GM19240 (cell line): Measurements from ENCODE around the gene TMEM132E.

Experiments used
- DNase-seq: peaks from one replicate; pipeline ENCODE4 v3.0.0; 2011; ENCODE audit warnings: low spot score; ENCODE audit not compliant: insufficient read length

The TMEM132E gene

GRCh38 chr17:34567691-34568465, 11.5 kb upstream of the TMEM132E start:
- no peak for DNase-seq

- no peak for DNase-seq
These were observed 10.4 kb upstream of the TMEM132E start for GRCh38 chr17:34568953-34569352.

GRCh38 chr17:34569591-34569990, 9.8 kb upstream of the TMEM132E start:
- no peak for DNase-seq

GRCh38 chr17:34570506-34570905, 8.9 kb upstream of the TMEM132E start:
- DNase-seq = no peak

- DNase-seq = no peak
These were observed 7.8 kb upstream of the TMEM132E start for GRCh38 chr17:34571428-34572130.

- DNase-seq = no peak
These were observed 6.9 kb upstream of the TMEM132E start for GRCh38 chr17:34572483-34572882.

GRCh38 chr17:34575182-34575581, 4.2 kb upstream of the TMEM132E start:
- DNase-seq = no peak

GRCh38 chr17:34578016-34578415, 1.4 kb upstream of the TMEM132E start:
- no peak for DNase-seq

- DNase-seq = no peak
These were observed 746 bp upstream of the TMEM132E start for GRCh38 chr17:34578656-34579016.

GRCh38 chr17:34579979-34580684, 750 bp downstream of the TMEM132E start:
- DNase-seq = no peak

- DNase-seq = no peak
These were observed 1.5 kb downstream of the TMEM132E start for GRCh38 chr17:34580685-34581445.

GRCh38 chr17:34581446-34582184, 2.2 kb downstream of the TMEM132E start:
- no peak for DNase-seq

- no peak for DNase-seq
These were observed 3.0 kb downstream of the TMEM132E start for GRCh38 chr17:34582185-34582900.

- no peak for DNase-seq
These were observed 3.5 kb downstream of the TMEM132E start for GRCh38 chr17:34582901-34583245.

- DNase-seq = no peak
These were observed 5.5 kb downstream of the TMEM132E start for GRCh38 chr17:34584805-34585416.

- DNase-seq = no peak
These were observed 7.0 kb downstream of the TMEM132E start for GRCh38 chr17:34586346-34586846.

- DNase-seq = no peak
These were observed 8.9 kb downstream of the TMEM132E start for GRCh38 chr17:34588266-34588665.

- DNase-seq = no peak
These were observed 10.0 kb downstream of the TMEM132E start for GRCh38 chr17:34589120-34589965.

GRCh38 chr17:34592002-34592401, 12.6 kb downstream of the TMEM132E start:
- DNase-seq = no peak
